Stimulated activated CD4-positive, alpha-beta T cell treated with anti-CD3 and anti-CD28 coated beads, Interleukin-15, amount 100 ng/mL, for 48 hours (primary cell): Measurements from ENCODE around the gene HSDL1.

Experiments used
- DNase-seq, 2 donors: peaks; one replicate each; pipeline ENCODE4 v3.0.0-alpha.2; 2020; ENCODE audit warnings: low read depth in 2 of 2

The HSDL1 gene

DNA sequence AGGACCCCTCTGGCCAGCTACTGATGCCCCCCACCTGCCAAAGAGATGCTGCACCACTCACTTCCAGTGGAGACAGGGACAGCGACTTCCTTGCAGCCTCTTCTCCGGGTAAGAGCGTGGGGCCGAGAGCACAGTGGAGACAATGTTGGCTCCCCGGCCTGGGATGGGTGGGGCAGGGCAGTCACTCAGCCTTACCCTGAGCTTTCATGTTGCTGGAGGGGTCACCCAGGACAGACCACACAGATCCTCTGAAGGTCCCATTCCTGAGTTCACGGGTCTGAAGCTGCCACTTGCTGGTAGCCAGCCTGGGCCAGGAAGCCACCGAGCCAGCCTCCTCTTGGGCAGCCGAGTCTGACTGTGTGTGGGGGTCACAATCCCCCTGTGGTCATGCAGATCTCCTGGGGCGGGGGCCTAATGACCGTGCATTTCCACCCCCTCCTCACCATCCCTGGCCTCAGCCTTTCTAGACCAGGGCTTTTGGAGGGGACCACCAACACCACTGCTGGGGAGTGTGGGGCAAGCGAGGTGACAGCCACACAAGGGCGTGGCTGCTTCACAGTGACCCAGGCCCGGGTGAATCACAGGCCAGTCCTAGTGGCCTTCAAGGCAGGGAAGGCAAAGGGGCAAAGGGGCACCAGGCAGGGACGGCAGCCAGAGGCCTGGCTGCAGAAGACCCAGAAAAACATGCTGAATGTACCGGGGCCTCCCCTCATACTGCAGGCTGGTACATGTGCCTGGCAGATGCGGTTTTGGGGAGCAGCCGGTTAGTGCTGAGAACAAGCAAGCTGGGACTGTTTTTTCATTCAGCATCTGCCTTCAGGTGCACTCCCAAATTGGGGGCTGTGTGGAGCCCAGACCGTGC, 31.4 kb upstream of the HSDL1 start:
- no peak for DNase-seq

DNA sequence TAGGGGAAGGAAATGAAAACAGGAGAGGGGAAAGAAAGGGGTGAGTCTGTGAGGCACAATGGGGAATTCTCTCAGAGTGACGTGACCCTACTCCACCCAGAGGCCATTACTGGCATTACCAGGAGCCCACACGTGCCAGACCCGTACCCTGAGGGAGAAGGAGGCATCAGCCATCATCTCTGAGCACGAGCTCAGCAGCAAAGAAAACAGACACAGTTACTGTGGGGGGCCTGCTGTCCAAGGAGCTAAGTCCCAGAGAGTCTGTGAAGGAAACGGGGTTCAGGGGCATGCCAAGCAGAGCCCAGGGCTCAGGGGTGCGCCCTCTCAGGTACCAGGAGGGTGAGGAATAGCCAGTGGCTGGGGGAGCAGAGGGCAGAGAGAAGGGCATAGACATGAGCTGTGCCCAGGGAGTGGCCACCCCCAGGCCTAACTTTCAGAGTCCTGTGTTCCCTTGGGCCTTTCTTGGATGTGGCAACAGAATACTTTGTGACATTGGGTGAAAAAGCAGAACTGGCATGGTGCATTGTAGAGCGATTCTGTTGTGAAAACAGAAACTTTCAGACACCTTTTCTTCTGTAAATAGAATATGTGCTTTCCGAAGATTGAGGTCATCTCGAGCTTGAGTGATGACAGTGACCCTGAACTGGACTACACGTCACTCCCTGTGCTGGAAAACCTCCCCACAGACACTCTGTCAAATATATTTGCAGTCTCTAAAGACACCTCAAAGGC, 30.5 kb upstream of the HSDL1 start:
- DNase-seq = peak; percentile 33 to 47

GRCh38 chr16:84174396-84174795, 29.4 kb upstream of the HSDL1 start:
- no peak for DNase-seq

GRCh38 chr16:84169765-84170310, 24.9 kb upstream of the HSDL1 start:
- DNase-seq = no peak

DNA sequence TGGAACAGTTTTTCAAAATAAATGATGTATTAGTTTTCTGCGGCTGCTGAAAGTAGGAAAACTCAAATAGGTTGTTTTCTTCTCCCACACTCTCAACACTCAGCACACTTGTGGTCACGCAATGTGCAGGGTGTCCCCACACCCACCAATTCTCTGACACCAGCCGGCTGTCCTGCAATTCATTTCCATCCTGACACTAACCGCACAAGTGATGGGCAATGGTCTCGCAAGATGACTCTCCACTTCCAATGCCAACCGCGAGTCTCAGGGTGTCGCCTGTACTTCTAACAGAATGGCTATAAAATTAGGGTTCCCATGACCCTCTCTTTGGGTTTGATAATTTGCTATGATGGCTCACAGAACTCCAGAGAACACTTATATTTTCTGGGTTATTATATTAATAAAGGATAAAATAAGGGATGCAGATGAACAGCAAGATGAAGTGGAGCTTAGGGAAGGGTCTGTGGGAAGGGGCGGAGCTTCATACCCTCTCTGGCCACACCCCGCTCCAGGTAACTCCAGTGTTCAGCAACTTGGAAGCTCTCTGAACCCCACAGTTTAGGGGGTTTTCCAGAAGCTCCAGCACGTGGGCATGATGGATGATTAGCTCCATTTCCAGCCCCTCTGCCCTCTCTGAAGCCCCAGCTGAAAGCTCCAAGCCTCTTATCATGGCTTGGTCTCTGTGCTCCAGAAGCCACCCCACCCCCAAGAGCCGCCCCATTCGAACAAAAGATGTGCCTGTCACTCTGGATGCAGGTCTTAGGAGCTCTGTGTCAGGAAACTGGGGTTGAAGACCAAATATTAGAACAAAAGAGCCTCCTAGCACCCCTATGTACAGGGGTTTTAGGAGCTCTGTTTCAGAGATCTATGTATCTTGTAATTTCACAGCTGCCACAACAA, 22.1 kb upstream of the HSDL1 start:
- DNase-seq = peak in 1 of 2 donors; percentile 21

- no peak for DNase-seq
These were observed 20.8 kb upstream of the HSDL1 start for GRCh38 chr16:84165746-84166145.

DNA sequence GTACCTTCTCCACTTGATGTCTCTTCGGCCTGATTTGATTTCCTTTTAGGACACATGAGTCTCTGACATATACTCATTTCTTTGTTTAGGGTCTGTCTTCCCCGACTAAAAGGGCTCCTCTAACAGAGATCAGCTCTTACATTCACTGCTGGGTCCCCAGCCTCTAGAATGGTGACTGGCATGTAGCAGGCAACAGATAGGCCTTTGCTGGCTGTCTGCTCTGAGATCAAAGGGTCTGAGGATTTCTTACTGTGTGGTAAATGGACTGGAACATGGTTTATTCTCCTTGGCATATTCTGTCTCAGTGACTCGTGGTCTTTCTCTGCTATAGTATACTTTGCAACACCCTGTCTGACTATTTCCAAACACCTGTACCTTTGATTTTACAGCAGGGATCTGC, 16.8 kb upstream of the HSDL1 start:
- no peak for DNase-seq

DNA sequence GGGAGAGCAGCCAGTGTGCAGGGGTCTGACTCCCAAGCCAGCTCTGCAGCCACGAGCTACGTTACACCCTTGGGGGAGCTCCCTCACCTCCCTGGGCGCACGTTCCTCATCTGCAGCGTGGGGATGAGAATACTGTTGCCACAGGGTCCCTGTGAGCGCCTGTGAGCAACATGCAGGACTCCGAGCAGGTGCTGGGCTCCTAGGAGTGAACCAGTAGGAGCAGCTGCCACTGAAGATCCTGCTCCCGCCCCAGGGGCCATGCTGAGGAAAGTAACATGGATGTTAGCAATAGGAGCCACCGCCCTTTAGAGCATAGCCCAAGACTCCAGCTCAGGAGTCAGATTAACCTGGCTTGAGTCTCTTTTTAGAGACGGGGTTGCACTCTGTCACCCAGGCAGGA, 16.1 kb upstream of the HSDL1 start:
- DNase-seq = no peak

GRCh38 chr16:84159800-84160199, 14.8 kb upstream of the HSDL1 start:
- no peak for DNase-seq

- no peak for DNase-seq
These were observed 14.0 kb upstream of the HSDL1 start for GRCh38 chr16:84159007-84159406.

DNA sequence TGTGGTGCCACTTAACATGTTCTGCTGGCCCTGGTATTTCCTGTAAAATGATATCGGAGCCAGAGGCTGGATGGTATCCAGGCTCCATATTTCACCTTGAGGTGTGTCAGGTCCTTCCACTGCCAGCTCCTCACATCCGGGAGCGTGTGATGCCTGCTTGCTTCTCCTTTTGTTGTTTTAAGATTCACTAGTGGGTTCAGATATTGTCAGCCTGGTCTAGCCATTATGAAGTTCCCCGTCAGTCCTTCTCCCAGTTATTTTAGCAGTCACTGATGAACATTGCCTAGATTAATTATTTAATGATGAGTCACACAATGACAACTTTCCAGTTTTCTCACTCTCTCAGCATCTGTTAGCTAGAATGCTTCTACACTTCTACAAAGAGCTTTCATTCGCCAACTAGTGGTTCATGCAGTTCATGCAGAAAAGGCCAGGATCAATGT, 11.4 kb upstream of the HSDL1 start:
- DNase-seq = no peak

GRCh38 chr16:84155771-84156170, 10.8 kb upstream of the HSDL1 start:
- no peak for DNase-seq

- DNase-seq = no peak
These were observed 10.2 kb upstream of the HSDL1 start for GRCh38 chr16:84155226-84155625.

DNA sequence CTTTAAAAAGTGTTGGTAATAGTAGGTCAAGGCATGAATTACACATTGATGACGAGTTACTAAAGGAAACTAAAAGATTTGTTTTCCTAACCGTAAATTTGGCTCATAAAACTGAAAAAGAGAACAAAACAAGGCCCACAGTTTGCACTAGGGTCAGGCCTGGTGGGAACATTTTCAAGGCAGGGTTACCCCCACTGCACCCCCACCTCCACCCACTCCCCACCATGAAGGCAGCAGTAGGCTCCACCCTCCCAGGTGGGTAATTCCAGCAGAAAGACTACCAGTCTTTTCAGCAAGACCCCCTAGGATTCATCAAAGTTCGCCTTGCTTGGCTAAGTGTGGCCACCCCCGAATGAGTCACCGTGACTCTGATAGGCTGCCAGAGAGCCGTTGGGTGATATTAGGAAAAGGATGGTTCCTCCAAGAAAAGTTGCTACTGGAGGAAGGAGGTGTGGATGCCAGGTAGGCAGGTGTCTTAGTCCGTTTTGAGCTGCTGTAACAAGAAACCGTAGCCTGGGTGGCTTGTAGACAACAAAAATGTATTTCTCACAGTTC, 8.8 kb upstream of the HSDL1 start:
- DNase-seq = no peak

GRCh38 chr16:84150926-84151325, 5.9 kb upstream of the HSDL1 start:
- no peak for DNase-seq

GRCh38 chr16:84144209-84144858, 643 bp downstream of the HSDL1 start:
- DNase-seq = peak in 1 of 2 donors; percentile 20

GRCh38 chr16:84143784-84144199, 1.2 kb downstream of the HSDL1 start:
- no peak for DNase-seq

DNA sequence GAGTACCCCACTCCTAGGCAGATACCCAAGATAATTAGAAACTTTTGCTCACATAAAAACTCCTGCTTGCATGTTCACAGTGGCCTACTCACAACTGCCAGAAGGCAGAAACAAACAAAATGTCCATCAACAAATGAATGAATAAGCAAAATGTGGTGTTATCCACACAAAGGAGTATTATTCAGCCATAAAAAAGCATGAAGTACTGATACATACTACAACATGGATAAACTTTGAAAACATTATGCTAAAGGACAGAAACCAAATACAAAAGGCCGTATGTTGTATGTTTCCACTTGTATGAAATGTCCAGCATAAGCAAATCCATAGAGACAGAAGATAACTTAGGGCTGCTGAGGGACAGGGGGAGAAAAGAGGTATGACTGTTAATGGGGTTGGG, 1.9 kb downstream of the HSDL1 start:
- DNase-seq = no peak

GRCh38 chr16:84141143-84141670, 3.8 kb downstream of the HSDL1 start:
- no peak for DNase-seq

- DNase-seq = no peak
These were observed 5.2 kb downstream of the HSDL1 start for GRCh38 chr16:84139628-84140258.
